SK-N-SH (cell line): ENCODE data around the gene SMPD3.

Experiments
- CHD2 ChIP-seq: fragments of 150-350 bp; IDR thresholded peaks from 2 replicates; pipeline ENCODE4 v1.6.1; 2018; ENCODE audit warnings: low read length; ENCODE audit not compliant: partially characterized antibody
- CTCF ChIP-seq: fragments of 200-600 bp; sonication (generic); IDR thresholded peaks from 2 replicates; pipeline ENCODE4 v1.6.1; 2017; ENCODE audit warnings: antibody characterized with exemption, mild to moderate bottlenecking, moderate library complexity
- EP300 ChIP-seq, 2 experiments: IDR thresholded peaks; 2 replicates each; pipeline versions ENCODE4 v1.4.0 to v1.6.1; 2012; ENCODE audit warnings: borderline replicate concordance in 1 of 2, low read depth in 1 of 2, low read length in 1 of 2
- EZH2phosphoT487 ChIP-seq: fragments of 200-600 bp; sonication (generic); IDR thresholded peaks from 2 replicates; pipeline ENCODE4 v1.6.1; 2017; ENCODE audit warnings: low read depth, mixed run types, mild to moderate bottlenecking, antibody characterized with exemption, moderate library complexity, borderline replicate concordance
- GABPA ChIP-seq: IDR thresholded peaks from 2 replicates; pipeline ENCODE4 v1.4.0; 2012; ENCODE audit warnings: low read depth, mild to moderate bottlenecking
- IRF3 ChIP-seq: fragments of 150-350 bp; IDR thresholded peaks from 2 replicates; pipeline ENCODE4 v1.6.1; 2016; ENCODE audit warnings: mild to moderate bottlenecking, low read depth, low read length
- MXI1 ChIP-seq: IDR thresholded peaks from 2 replicates; pipeline ENCODE4 v1.6.1; 2012; ENCODE audit warnings: mild to moderate bottlenecking, low read depth, low read length, improper control_type of control experiment
- NFIC ChIP-seq: IDR thresholded peaks from 2 replicates; pipeline ENCODE4 v1.4.0; 2012; ENCODE audit warnings: borderline replicate concordance
- RAD21 ChIP-seq: IDR thresholded peaks from 2 replicates; pipeline ENCODE4 v1.6.1; 2012; ENCODE audit warnings: mild to moderate bottlenecking, low read length
- REST ChIP-seq: IDR thresholded peaks from 2 replicates; pipeline ENCODE4 v1.6.1; 2012; ENCODE audit warnings: mild to moderate bottlenecking, low read depth, low read length, moderate library complexity
- RFX5 ChIP-seq: IDR thresholded peaks from 2 replicates; pipeline ENCODE4 v1.6.1; 2012; ENCODE audit warnings: mild to moderate bottlenecking, improper control_type of control experiment, low read length
- SIN3A ChIP-seq: IDR thresholded peaks from 2 replicates; pipeline ENCODE4 v1.6.1; 2012; ENCODE audit warnings: low read depth, mild to moderate bottlenecking, low read length, moderate library complexity, borderline replicate concordance
- USF2 ChIP-seq: fragments of 150-350 bp; IDR thresholded peaks from 2 replicates; pipeline ENCODE4 v1.6.1; 2017; ENCODE audit warnings: antibody characterized with exemption, low read length, low read depth, borderline replicate concordance
- YY1 ChIP-seq: IDR thresholded peaks from 2 replicates; pipeline ENCODE4 v1.4.0; 2012; ENCODE audit warnings: low read depth, mild to moderate bottlenecking

- TF ChIP-seq CTCF (no peak), MXI1 (no peak), NFIC (no peak), SIN3A (no peak), GABPA (no peak), YY1 (no peak), EZH2phosphoT487 (no peak), IRF3 (no peak), RFX5 (no peak), USF2 (no peak), CHD2 (no peak), RAD21 (no peak), EP300 (IDR thresholded peaks at IDR 0.05; ENCODE audit: borderline replicate concordance in 1 of 2, low read depth in 1 of 2, low read length in 1 of 2) (no peak), REST (no peak)
Measured at GRCh38 chr16:68380348-68380670, 68.0 kb downstream of the SMPD3 start.
